ENCODE results near the gene ZSWIM6.

GRCh38 chr5:61450493-61451279 lies 118.6 kb downstream of the ZSWIM6 start:
- TF ChIP-seq CTCF (IDR thresholded peaks at IDR 0.05) (no peak), POLR2A (IDR thresholded peaks at IDR 0.05) (no peak)

All from Peyer's patch (tissue), 4 donors.